GM18502 (cell line): Measurements from ENCODE around the gene CPED1.
A peak's percentile ranks its signal among the peaks of the same experiment; 100 is the strongest.

ENCODE experiments used
- ATAC-seq: cut with Tn5 transposase; IDR thresholded peaks from one replicate; pipeline ENCODE4 v1.9.1; 2021; ENCODE audit warnings: mild to moderate bottlenecking; ENCODE audit not compliant: unreplicated experiment, poor library complexity

CPED1 gene

DNA sequence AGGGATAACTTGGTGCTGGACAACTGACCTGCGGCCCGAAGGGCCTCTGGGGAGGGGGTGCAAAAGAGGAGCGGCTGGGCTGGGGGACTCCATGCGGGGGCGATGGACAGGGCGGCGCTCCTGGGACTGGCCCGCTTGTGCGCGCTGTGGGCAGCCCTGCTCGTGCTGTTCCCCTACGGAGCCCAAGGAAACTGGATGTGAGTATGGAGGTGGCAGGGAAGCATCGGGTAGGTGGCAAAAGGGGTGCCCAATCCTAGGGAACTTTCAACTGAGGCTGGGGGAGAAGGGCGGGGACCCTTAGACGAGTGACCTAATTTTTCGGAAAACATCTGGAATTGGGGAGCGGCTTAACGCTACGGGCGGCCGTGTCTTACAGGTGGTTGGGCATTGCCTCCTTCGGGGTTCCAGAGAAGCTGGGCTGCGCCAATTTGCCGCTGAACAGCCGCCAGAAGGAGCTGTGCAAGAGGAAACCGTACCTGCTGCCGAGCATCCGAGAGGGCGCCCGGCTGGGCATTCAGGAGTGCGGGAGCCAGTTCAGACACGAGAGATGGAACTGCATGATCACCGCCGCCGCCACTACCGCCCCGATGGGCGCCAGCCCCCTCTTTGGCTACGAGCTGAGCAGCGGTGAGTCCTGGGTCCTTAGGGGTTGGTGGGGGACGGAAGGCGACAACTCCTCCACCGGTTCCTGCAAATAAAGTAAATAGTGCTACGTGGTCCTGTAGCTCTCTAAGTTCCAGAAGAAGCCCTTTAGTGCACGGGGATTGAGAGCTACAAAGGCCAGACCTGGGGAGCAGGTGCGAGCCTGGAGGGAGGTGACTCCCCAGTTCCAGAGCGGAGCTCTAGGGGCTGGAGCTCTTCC, 340.9 kb downstream of the CPED1 start:
- ATAC-seq = peak; percentile 74

DNA sequence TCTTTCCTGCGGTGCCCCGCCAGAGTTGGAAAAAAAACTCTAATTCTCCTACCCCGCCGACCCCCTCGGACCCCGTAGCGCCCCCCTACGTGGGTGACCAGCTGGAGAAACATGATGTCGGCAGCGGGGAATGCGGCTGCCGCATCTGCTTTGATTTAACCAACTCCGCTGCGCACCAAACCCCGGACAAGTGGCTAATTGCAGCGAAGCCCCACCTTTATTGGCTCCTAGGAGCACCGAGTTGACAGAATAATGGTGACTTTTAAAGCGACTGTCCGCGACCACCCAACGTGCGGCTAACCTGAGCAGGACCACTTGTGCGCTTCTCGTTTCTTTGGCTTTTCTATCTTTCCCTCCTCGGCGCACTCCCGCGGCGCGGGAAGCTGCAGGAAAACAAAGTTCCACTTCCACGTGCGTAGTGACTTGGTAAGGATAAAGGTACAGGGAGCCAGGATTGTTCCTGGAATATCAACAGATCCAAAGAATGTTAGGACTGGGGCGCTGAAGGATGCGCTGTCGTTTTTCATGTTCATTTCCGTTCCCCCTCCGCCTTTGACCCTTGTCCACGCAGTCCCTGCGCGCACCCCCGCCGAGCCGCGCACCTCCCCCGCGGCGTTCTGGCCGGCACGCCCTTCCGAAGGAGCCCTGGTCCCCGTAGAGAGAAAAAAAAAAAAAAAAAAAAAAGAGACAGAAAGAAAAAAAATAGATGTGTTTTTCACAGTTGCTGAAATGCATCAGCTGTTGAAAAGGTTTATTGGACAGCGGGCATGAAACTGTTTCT, 341.7 kb downstream of the CPED1 start:
- peak; percentile 46 for ATAC-seq

GRCh38 chr7:121331048-121331447, 342.5 kb downstream of the CPED1 start:
- no peak for ATAC-seq

- ATAC-seq = no peak
Measured at GRCh38 chr7:121331574-121331973, 343.1 kb downstream of the CPED1 start.

GRCh38 chr7:121334376-121334775, 345.9 kb downstream of the CPED1 start:
- no peak for ATAC-seq

DNA sequence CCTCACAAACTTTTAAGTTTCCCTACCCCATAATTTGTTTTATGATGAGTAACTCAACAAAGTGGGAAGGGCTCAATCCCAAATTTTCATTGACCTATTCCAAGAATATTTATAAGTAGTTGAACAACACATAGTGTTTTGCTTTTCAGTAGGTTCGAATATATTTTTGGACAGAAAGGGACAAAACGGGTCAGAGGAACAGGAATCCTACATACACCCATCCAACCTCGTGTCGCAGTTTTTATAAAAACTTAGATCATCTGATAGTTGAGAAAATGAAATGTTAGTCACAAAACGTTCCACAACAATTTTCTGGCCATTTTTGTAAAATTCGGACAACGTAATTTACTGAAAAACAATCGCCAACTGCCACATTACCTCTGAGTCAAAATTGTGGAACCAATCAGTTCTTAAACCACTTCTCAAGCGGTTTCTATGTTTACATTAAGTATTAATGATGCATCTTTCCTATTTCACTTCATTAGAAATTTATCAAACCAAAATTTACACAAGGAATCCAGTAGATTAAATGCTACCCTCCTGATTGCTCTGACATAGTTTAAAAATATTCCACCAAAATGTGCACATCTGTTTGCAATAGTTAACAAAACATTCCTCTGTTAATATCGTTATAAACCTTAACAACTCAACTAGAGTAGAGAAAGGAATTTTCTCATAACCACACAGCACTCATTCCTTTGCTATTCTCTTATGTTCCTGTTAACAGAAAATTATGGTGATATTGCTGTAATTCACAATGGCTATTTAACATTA, 346.6 kb downstream of the CPED1 start:
- ATAC-seq = no peak

DNA sequence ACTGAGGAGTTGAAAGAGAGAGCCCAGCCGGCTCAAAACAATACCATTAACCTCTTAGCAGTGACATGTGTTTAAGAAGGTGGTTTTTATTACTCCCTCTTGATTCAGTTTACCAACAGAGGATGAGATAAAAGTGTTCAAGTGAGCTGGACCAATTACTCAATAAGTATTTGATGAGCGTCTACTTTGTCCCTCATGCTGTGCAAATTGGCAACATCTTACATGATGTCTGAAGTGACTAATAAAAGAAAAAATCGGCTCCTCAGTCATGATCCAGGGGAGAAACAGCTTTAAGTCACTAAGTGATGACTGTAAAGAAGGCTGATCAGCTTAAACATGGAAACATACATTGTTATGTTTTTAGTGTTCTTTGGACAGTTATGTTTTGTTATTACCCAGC, 348.1 kb downstream of the CPED1 start:
- ATAC-seq = no peak

DNA sequence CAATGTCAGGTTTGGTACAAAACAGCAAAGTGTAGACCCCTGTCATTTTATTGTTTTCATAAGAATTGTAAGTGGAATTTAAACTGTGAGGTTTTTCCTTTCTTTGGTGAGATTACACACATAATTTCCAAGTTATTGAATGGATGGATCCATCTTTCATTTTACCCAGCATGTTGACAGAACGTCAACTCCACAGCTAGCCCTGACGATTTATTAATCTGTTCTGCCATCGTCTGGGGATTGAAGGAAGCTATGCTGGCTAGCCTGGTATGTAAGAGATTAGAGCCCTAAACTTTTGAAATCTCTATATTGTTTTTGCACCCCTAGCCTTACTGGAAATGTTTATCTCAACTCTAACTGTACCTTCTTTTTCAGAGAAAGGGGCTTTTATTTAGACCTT, 348.9 kb downstream of the CPED1 start:
- ATAC-seq = no peak

DNA sequence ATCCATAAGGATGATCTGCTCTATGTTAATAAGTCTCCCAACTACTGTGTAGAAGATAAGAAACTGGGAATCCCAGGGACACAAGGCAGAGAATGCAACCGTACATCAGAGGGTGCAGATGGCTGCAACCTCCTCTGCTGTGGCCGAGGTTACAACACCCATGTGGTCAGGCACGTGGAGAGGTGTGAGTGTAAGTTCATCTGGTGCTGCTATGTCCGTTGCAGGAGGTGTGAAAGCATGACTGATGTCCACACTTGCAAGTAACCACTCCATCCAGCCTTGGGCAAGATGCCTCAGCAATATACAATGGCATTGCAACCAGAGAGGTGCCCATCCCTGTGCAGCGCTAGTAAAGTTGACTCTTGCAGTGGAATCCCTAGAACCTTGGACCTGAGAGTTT, 350.6 kb downstream of the CPED1 start:
- ATAC-seq = no peak

- ATAC-seq = no peak
Measured at GRCh38 chr7:121341933-121342332, 353.4 kb downstream of the CPED1 start.

- no peak for ATAC-seq
Measured at GRCh38 chr7:121342631-121343030, 354.1 kb downstream of the CPED1 start.

DNA sequence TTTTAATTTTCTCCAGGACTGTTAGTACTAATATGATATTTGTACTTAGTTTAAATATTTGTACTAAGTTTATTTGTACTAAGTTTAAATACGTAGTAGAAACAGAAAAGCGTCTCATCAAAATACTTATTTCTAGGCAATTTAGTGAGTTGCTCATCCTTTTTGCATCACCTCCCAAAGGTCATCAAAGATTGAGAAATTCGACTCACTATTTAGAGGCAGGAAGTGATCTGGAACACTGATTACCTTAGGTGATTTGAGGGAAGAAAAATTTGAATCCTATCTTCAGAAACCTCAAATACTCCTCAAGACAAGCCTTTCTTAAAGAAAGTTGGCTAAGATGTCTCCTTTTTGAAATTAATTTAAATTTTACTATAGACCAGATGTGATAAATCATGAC, 354.8 kb downstream of the CPED1 start:
- no peak for ATAC-seq

DNA sequence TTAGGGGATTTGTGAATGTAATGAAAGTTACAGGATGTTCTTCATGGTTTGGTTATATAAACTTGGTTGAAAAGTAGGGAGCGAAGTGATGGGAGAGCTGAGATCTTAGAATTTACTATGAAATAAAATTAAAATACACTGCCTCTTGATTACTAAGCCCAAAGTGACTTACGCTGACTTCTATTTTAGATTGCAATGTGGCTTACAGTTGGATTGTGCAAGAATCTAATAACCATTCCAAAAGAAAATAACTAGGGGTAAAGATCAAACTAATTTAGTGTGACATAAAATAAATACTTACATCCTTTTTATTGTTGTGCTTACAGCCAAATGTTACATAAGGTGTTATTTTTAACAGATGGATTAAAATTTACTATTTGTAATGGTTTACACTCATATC, 355.6 kb downstream of the CPED1 start:
- no peak for ATAC-seq

DNA sequence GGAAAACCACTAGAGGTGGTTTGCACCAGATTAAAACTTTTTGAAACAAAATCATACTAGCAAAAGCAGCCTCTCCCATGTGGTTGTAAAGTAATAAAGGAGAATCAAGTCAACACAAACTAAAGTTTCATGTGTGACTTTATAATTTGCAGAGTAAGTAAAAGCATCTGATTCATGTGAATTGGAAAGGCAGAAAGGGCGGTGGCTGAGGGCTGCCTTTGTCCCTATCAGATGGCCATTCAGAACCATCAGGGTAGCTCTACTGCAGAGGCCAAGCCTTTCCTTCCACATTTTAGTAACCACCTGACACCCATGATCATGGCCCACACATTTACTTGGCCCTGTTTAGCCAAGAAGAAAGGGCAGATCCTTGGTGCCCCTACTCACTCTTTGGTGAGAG, 356.0 kb downstream of the CPED1 start:
- ATAC-seq = no peak
